Measurements from ENCODE around the gene SEMA6D. TPM values are rescaled to one million over a fixed set of nuclear protein-coding genes. Genes with fewer than 3 reads are reported as not detected.

Gene SEMA6D
- total and polyA plus RNA-seq, 7 donors: 2.4 to 12.5 (median 6.4) TPM

- intact Hi-C loops (cut with DNase I): no loop called here
- no peak for DNase-seq
- H3K27ac ChIP-seq: no peak overlapping the region
- no peaks in the 10 kb centered on the region for H3K9me3 ChIP-seq
- 75 to 89% methylated on average over 2 of the region's 2 CpGs for WGBS, 2 donors
- H3K4me1 ChIP-seq: no peaks in the 10 kb centered on the region
- H3K4me3 ChIP-seq: no peak overlapping the region
- no peaks in the 10 kb centered on the region for H3K36me3 ChIP-seq
- TF ChIP-seq POLR2A (IDR thresholded peaks at IDR 0.05) (no peak), POLR2AphosphoS5 (IDR thresholded peaks at IDR 0.05) (no peak), CTCF (IDR thresholded peaks at IDR 0.05) (no peak), EP300 (IDR thresholded peaks at IDR 0.05) (no peak)
- H3K27me3 ChIP-seq: no peaks in the 10 kb centered on the region
These were observed 74.9 kb downstream of the SEMA6D start for GRCh38 chr15:47792231-47792630.

DNA sequence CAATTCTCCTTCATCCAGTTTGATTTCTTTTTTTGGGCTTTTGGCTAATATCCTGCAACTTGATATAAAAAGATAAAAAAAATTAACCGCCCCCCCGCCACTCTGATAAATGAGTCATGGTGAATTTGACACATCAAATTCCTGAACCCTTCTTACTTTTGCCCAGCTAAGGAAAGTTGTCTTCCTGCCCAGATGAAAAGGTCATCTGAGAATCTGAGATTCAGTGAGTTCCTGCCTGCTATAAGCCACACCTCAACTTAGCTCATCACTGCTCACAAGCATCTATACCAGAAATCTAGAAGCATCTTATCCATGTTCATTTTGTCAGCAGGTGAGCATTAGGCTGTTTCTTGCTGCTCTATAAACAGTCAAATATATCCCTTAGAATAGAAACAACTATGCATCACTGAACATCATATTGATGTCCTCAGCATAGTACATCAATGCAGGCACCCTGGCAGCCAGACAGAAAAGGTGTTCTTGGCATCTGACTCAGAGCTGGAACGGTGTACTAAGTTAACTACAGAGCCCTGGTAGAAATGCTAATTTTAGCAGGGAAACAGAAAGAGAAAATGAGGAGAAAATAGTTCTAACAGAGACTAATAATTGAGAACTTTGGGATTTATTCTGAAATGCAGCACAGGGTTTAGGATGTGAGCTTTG, 77.1 kb downstream of the SEMA6D start:
- H3K36me3 ChIP-seq: no peaks in the 10 kb centered on the region
- H3K27ac ChIP-seq: no peak overlapping the region
- H3K4me3 ChIP-seq: no peak overlapping the region
- no peak for TF ChIP-seq POLR2AphosphoS5 (IDR thresholded peaks at IDR 0.05)
- no peak for TF ChIP-seq EP300 (IDR thresholded peaks at IDR 0.05)
- no peak for TF ChIP-seq POLR2A (IDR thresholded peaks at IDR 0.05)
- no peak for TF ChIP-seq CTCF (IDR thresholded peaks at IDR 0.05)
- no peaks in the 10 kb centered on the region for H3K27me3 ChIP-seq
- H3K9me3 ChIP-seq: no peaks in the 10 kb centered on the region
- WGBS, 2 donors: 64 to 80% methylated on average over 3 of the region's 3 CpGs
- intact Hi-C loops (cut with DNase I): no loop called here
- no peak for DNase-seq
- no peaks in the 10 kb centered on the region for H3K4me1 ChIP-seq

- H3K9me3 ChIP-seq: no peaks in the 10 kb centered on the region
- H3K36me3 ChIP-seq: no peaks in the 10 kb centered on the region
- H3K4me1 ChIP-seq: no peaks in the 10 kb centered on the region
- 78 to 93% methylated on average over 3 of the region's 3 CpGs for WGBS, 2 donors
- H3K27me3 ChIP-seq: no peaks in the 10 kb centered on the region
- no peak overlapping the region for H3K27ac ChIP-seq
- no peak for DNase-seq
- intact Hi-C loops (cut with DNase I): no loop called here
- TF ChIP-seq CTCF (IDR thresholded peaks at IDR 0.05) (no peak), POLR2AphosphoS5 (IDR thresholded peaks at IDR 0.05) (no peak), EP300 (IDR thresholded peaks at IDR 0.05) (no peak), POLR2A (IDR thresholded peaks at IDR 0.05) (no peak)
- no peak overlapping the region for H3K4me3 ChIP-seq
These were observed 78.6 kb downstream of the SEMA6D start for GRCh38 chr15:47795864-47796263.

GRCh38 chr15:47796339-47796738, 79.0 kb downstream of the SEMA6D start:
- Histone ChIP-seq H3K4me3 (no peak overlapping the region), H3K27ac (no peak overlapping the region), H3K27me3 (no peaks in the 10 kb centered on the region), H3K4me1 (no peaks in the 10 kb centered on the region), H3K36me3 (no peaks in the 10 kb centered on the region), H3K9me3 (no peaks in the 10 kb centered on the region)
- intact Hi-C loops (cut with DNase I): no loop called here
- no peak for TF ChIP-seq EP300 (IDR thresholded peaks at IDR 0.05)
- TF ChIP-seq POLR2AphosphoS5 (IDR thresholded peaks at IDR 0.05): no peak
- no peak for TF ChIP-seq POLR2A (IDR thresholded peaks at IDR 0.05)
- TF ChIP-seq CTCF (IDR thresholded peaks at IDR 0.05): no peak
- WGBS, 2 donors: 79 to 84% methylated on average over 3 of the region's 3 CpGs
- DNase-seq: no peak

DNA sequence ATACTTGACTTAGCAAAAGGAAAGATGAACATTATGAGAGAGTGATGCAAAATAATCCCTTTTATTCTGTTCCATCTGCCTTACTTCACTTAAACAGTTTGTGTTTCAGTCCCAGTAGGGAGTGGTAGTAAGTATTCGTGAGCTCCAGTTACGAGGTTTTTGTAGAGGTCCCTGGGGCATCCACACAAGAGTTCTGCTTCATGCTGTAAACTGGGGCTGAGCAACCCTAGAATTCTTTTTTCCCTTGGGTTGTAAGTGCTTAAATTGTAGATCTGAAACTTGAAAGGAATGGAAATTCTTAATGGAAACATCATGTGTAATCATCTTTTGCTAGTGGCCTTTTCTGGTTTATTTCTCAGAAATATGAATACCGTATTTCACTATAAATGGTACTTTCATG, 79.5 kb downstream of the SEMA6D start:
- H3K36me3 ChIP-seq: no peaks in the 10 kb centered on the region
- no peak for TF ChIP-seq EP300 (IDR thresholded peaks at IDR 0.05)
- no peak for TF ChIP-seq CTCF (IDR thresholded peaks at IDR 0.05)
- no peak for TF ChIP-seq POLR2A (IDR thresholded peaks at IDR 0.05)
- TF ChIP-seq POLR2AphosphoS5 (IDR thresholded peaks at IDR 0.05): no peak
- no peaks in the 10 kb centered on the region for H3K27me3 ChIP-seq
- H3K4me3 ChIP-seq: no peak overlapping the region
- DNase-seq: no peak
- WGBS, 2 donors: 80 to 94% methylated on average over 3 of the region's 3 CpGs
- no peak overlapping the region for H3K27ac ChIP-seq
- H3K4me1 ChIP-seq: no peaks in the 10 kb centered on the region
- intact Hi-C loops (cut with DNase I): no loop called here
- no peaks in the 10 kb centered on the region for H3K9me3 ChIP-seq

Measured in sigmoid colon (tissue), 7 donors.